Measurements from ENCODE around the gene EIF1AD.

EIF1AD gene

GRCh38 chr11:66004186-66004585 lies 2.2 kb upstream of the EIF1AD start:
- no peak for DNase-seq (ENCODE audit: low read depth)

DNA sequence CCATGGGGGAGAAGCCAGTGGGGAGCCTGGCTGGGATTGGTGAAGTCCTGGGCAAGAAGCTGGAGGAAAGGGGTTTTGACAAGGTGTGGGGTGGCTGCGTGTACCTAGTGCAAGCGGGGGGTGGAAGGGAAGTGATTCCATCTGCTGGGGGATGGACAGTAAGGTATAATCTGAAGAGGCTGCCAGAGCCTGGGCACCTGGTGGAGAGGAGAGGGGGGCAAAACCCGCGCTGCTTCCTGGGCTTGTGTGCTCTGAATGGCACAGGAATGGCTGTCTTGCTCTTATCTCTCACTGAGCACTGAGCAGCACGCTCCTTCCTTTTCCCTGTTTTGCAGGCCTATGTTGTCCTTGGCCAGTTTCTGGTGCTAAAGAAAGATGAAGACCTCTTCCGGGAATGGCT lies 1.3 kb upstream of the EIF1AD start:
- DNase-seq (ENCODE audit: low read depth): no peak

DNA sequence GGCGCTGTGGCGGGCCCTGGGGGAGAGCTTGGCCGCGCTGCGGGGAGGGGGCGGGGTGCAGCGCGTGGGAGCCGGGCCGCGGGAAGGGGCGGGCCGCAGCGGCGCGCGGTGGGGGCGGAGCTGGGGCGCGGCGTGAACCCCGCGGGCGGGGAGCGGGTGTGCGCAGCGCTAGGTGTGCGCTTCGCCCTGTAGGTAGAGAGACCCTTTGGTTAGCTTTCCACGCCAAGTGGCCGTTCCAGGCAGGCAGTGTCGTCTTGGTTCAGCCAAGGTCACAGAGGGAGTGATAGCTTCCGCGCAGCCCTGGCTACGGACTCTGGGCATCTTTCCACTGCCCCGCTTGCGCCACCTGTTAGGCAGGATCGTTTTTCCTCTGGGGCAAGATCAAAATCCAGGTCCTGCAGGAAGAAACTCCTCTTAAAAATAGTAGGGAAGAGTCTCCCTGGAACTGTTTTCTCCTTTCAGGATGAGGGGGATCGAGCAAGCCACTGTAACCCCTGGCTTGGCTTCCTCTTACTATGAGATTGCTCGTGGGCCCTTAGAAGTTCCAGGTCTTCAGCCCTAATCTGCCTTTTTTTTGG lies 780 bp upstream of the EIF1AD start:
- peak; percentile 49 for DNase-seq (ENCODE audit: low read depth)

DNA sequence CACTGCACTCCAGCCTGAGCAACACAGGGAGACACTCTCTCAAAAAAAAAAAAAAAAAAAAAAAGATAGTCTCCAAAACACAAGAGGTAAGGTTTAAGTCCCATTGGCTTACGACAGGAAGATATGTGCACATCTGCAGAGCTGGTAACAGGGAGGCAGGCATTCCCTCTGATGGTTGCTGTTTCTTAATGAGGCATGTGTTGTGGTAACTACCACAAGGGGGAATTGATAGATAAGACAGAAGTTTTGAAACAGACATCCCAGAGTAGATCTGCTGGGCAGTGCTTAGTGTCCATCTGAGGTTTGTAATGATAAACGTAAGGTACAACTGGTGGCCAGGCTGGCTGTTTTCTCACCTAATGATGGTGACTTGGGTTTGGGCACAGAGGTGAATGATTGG lies 4.7 kb downstream of the EIF1AD start:
- DNase-seq (ENCODE audit: low read depth): no peak

DNA sequence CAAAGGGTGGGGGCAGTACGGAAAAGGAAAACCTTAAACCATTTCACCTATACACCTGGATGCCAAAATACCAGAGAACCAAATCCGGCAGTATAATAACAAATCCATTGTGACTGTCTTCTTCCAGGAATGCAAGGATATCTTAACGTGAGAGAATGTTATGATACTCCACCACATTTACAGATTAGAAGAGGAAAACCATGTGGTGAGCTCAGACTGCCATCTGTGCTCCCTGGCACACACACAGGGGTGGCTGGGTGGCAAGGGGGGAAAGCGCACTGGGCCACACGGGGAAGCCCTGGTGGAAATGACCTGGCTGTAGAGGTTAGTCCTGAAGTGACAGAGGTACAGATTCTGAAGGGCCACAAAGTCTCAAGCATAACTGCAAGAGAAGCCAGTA lies 9.9 kb downstream of the EIF1AD start:
- no peak for DNase-seq (ENCODE audit: low read depth)

- DNase-seq (ENCODE audit: low read depth): peak; percentile 95
Measured at GRCh38 chr11:65988791-65989592, 13.0 kb downstream of the EIF1AD start.

DNA sequence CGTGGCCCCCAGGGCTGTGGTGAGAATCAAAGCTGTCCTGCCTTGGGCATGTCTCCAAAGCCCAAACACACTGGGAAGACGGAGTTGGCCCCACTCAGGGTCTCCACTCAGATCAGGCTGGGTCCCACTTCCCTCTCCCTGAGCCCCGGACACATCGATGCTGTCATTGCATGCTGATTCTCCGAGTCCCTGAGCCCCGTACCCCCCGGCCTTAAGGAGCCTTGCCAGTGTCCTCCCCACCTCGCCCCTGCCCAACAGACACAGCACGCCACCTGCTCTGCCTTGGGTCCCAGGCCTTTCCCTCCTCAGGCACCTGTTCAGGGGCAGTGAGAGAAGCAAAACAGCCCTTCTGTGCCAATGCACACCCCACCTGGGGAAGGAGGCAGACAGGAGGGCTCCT lies 14.6 kb downstream of the EIF1AD start:
- DNase-seq (ENCODE audit: low read depth): no peak

DNA sequence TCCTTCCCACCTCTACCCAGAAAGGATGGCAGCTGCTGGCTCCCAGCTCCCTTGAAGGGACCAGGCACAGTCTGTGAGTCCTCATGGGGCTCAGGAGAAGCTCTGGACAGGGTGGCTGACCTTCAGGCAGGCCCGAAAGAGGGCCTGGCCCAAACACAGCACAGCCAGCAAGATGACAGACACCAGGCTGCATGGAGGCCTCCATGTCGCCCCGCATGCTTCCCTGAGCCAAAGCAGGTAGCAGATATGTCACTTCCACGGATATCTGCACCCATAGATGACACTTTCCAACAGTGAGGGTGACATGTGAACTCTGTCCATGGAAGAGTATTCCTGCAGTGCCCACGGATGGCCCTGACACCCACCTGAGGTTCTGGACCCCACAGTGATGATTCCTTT lies 18.4 kb downstream of the EIF1AD start:
- no peak for DNase-seq (ENCODE audit: low read depth)

DNA sequence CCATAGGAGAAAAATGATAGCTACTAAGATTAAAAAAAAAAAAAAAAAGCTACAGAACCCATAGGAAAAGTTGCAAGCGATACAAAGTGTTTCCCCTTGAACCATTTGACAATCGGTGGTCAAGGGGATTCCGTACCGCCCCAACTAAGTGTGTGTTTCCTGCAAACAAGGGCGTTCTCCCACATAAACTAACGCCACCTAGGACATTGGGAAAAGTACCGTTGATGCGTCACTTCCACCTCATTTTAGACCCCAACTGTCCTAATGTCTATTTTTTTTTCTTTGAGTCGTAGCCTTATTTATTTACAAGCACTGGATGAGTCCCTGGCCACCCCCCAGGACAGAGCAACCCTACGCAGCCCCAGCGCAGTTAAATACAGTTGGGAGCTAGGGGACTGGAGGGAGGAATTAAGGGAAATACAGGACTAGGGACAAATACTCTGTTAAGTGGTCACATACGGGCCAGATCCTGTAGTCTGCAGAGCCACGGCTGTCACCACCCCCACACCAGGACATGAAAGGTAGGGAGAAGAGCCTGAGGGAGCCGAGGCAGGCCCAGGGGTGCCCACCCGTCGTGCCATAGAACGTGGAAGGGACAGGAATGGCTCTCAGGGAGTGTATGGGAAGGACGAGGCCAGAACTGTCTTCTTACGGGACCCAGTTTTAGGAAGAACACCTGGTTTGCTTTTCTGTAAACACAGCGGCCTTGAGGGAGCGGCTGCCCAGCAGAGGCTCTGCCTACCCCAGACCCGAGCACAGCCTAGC lies 19.0 kb downstream of the EIF1AD start:
- no peak for DNase-seq (ENCODE audit: low read depth)

DNA sequence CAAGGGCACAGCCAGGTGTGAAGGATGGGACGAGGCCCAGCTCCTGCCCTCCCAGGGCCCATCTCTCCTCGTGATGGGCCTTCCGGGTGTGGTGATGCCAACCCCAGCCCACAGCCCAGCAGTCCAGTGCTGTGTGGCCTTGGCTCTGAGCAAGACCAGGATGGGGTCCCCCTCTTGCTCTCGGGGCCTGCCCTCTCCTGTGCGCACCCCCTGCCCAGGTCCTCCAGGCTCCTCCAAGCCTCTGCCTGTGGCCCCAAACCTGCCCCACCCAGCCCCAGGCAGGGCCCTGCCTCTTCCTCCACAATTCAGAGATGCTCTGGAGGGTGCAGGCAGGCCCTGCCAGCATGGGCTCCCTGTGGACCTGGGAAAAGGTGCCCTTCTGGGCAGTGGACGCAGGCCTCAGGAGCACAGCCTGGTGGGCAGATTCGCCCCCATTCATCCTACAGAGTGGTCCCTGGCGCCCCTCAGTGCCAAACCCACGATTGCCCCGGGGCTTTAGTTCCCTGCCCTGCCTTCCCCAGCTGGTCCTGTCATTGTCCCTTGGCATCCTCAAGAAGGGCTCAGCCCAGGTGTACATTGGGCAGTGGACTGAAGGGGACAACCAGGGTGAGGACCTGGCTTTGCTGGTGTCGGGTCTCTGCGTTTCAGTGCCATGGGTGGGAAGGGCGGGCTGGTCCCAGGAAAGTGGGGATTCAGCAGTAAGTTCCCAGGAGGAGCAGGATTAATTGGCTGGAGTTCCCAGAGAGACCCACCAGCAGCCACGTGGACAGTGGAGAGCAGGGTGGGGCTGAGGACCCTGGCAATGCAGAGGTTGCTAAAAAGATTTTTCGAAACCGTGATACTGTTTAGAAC lies 19.8 kb downstream of the EIF1AD start:
- no peak for DNase-seq (ENCODE audit: low read depth)

GRCh38 chr11:65981101-65981740 lies 20.7 kb downstream of the EIF1AD start:
- no peak for DNase-seq (ENCODE audit: low read depth)

DNA sequence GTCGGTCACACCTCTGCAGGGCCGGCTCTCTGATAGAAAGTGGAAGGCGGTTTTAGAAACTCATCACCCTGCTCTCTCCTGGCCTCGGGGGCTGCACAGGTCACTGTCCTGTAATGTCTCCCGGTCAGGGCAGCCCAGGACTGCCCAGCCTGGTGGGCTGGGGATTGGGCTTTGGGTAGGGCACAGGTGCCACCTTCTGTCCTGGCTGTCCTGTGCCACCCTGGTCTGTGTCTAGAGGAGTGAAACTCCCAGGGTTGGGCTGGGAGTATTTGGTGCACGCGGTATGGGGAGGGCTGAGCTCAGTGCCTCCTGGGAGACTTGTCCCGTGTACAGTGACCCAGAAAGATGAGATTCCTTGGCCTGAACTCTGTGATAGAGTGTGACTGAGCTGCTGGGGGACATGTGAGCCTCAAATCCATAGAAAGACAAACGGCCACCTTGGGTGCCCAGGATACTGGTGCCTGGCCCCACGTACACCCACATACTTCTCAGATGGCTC lies 22.6 kb downstream of the EIF1AD start:
- DNase-seq (ENCODE audit: low read depth): no peak

DNA sequence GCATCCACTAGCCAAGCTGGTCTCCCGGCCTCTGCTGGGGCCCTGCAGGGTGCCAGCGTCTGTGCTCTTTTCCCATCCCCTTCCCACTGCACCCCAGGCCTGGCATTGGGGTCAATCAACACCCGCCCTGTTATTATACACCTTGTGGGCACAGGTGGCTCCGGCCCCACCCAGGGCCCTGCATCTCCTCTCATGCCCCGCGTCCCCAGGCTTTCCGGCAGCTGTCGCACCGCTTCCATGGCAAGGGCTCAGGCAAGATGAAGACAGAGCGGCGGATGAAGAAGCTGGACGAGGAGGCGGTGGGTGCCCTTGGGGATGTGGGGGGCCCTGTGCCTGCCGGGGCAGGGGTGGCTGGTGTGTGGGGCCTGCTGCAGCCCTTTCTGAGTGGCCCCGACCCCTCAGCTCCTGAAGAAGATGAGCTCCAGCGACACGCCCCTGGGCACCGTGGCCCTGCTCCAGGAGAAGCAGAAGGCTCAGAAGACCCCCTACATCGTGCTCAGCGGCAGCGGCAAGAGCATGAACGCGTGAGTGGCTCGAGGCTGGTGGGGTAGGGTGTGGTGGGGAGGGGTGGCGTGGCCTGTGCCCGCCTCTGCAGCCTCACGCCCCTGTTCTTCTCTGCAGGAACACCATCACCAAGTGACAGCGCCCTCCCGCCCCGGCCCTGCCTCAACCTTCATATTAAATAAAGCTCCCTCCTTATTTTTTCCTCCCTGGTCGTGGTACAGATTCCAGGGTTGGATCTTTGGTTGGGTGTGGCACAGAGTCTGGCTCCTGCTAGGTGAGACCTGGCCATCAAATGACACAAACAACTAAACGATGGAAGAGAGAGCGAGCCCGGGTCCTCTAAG lies 23.3 kb downstream of the EIF1AD start:
- DNase-seq (ENCODE audit: low read depth): no peak

GRCh38 chr11:65977621-65978390 lies 24.2 kb downstream of the EIF1AD start:
- DNase-seq (ENCODE audit: low read depth): no peak

GRCh38 chr11:65976216-65977176 lies 25.5 kb downstream of the EIF1AD start:
- DNase-seq (ENCODE audit: low read depth): no peak

- DNase-seq (ENCODE audit: low read depth): no peak
Measured at GRCh38 chr11:65975771-65976170, 26.2 kb downstream of the EIF1AD start.

GRCh38 chr11:65973439-65974110 lies 28.4 kb downstream of the EIF1AD start:
- DNase-seq (ENCODE audit: low read depth): peak; percentile 28

- DNase-seq (ENCODE audit: low read depth): no peak
Measured at GRCh38 chr11:65972116-65972515, 29.8 kb downstream of the EIF1AD start.

Data from EH (cell line).